AG10803 (cell line): Measurements from ENCODE around the gene RAB5B.

ENCODE experiments used
- DNase-seq: peaks from one replicate; pipeline ENCODE4 v3.0.0; 2010; ENCODE audit warnings: low read depth
- H3K4me3 ChIP-seq: 2 replicates; pipeline ENCODE4 v1.5.1; 2011; ENCODE audit warnings: mild to moderate bottlenecking, low read length, control low read depth
- TF ChIP-seq, protein P1 (sequence below): conservative IDR thresholded peaks from 2 replicates; pipeline ENCODE4 v1.5.1; 2011; ENCODE audit warnings: mild to moderate bottlenecking, low read length, control low read depth, inconsistent platforms

RAB5B gene, protein sequence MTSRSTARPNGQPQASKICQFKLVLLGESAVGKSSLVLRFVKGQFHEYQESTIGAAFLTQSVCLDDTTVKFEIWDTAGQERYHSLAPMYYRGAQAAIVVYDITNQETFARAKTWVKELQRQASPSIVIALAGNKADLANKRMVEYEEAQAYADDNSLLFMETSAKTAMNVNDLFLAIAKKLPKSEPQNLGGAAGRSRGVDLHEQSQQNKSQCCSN

DNA sequence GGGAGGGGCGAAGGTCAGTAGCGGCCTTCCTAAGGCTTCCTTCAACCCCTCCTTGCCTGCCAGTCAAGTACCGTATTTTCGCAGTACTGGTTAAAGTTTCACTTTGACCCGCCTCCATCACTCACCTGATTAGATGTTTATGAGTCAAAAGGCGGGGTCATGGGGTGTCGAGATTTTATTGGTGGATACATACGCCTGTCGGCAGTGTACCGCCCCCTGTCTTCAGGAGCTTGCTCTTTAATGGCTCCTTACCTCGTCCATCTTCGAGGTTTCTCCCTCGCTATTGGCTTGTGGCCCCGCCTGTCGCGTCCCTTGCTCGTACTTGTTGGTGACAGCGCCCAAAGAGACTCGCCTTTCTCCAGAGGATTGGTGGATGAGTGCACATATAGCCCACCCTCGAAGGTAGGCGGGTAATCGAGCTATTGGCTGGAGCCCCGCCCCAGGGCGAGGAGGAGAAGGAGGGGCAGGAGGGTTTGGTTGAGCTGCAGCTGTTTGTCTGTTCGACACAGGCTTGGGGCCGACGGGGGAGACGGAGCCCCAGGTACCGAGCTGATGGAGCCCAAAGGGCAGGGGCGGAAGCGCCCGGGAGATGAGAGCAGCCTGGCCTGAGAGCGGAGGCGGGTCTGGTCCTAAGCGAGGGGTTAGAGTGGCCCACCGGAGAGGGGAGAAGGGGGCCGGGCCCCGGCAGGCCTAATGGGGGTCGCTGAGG is at the start of gene RAB5B:
Gene RAB5B (plus strand): TSS at position 480 of the 709 bp plus-strand sequence. CDS start 12,883 bp downstream, outside the sequence.
- TF ChIP-seq, protein P1, sequence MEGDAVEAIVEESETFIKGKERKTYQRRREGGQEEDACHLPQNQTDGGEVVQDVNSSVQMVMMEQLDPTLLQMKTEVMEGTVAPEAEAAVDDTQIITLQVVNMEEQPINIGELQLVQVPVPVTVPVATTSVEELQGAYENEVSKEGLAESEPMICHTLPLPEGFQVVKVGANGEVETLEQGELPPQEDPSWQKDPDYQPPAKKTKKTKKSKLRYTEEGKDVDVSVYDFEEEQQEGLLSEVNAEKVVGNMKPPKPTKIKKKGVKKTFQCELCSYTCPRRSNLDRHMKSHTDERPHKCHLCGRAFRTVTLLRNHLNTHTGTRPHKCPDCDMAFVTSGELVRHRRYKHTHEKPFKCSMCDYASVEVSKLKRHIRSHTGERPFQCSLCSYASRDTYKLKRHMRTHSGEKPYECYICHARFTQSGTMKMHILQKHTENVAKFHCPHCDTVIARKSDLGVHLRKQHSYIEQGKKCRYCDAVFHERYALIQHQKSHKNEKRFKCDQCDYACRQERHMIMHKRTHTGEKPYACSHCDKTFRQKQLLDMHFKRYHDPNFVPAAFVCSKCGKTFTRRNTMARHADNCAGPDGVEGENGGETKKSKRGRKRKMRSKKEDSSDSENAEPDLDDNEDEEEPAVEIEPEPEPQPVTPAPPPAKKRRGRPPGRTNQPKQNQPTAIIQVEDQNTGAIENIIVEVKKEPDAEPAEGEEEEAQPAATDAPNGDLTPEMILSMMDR = no peak
- peak within 1 kb of the TSS; percentile 96 for H3K4me3 ChIP-seq
- peak; percentile 100 for DNase-seq

DNA sequence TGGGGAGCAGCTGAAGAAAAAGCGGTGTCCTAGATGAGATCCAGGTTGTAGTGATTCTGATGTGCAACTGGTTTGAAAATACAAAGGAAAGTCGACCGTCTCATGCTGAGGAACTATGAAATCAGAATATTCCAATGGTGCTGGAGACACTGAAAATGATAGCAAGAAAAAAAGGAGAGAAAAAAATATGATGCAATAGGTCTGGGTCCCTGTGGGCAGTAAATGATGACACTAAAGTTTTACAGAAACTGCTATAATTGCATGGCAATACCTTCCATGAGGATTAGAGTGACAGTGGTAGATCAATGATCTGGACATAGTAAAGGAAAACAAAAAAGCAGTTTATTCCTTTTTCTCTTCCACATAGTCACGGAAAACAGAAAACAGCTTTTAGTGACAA is 48.5 kb upstream of the RAB5B start:
- H3K4me3 ChIP-seq = no peak overlapping the region
- TF ChIP-seq, protein P1 = no peak
- DNase-seq = no peak

DNA sequence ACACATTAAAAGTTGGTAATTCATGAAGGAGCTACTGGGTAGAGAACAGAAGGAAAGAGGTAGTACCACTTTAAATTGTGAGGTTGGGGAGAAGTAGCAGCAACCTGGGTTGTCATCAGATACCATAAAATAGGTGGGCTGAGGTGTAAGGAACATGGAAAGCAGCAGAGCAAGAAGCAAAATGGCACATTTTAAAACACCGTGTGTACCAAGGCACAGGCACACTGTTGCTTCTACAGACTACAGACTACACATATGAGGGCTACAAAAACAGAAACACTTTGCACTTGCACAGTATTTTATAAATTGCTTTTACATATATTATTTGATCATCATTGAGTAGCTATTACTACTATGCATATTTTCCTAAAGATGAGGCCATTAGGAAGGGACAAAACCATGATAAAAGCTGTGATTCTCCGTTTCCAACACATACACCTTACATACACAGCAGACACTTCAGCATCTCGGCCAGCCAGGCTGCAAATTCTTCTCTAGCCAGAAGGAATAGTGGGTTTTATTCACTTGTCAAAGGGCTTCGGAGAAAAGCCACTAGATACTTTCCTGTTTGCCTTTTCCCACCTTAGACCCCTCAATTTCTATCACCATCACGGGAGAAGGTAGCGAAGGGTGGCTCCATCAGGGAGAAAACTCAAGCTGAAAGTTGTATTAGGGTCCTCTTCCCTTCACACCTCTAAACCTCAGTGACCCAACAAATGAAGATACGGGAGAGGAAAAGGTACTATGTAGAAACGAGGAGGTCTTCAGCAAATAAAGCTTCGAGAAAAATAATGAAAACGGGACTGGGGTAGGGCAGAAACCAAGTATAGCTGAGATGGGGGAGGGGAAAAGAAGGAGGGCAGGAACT is 47.8 kb upstream of the RAB5B start:
- peak overlapping the region; percentile 96 for H3K4me3 ChIP-seq
- TF ChIP-seq, protein P1 = no peak
- no peak for DNase-seq

DNA sequence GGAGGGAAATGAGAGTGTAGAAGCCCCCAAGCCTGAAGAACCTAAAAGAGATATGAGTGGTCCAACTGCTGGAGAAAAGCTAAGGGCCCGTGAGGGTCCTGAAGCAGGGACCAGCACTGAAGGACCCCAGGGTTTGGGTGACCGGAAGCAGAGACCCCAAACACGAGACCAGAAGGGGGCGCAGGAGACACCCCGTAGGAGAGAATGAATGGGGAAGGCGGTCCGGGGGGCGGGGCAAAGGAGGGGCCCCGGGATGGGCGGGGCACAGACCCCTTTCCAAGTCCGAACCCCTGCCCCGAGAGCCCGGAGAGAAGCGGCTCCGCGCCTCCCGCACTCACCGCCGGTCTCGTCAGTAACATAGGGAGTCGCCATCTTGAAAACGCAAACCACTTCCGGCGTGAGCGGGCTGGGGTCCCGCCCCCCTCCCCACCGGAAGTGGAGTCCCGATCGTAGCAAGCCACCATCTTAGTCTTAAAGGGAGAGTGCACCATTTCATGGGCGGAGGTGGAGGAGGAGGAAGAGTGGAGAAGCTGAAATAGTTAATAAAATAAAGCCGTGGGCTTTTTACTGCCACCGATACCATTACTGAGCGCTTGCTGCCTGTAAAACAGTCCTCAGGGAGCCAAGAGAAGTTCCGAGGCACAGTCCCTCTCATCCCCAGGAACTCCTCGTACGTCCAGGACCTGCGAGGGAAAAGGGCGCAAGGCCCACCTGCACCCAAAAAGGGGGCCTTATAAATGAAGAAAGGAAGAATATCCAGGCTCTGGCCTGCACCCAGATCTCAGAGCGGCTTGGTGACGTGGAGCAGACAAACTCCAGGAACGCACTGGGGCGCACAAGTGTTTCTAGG is 46.9 kb upstream of the RAB5B start:
- DNase-seq = peak; percentile 91
- TF ChIP-seq, protein P1 = peak; percentile 71

DNA sequence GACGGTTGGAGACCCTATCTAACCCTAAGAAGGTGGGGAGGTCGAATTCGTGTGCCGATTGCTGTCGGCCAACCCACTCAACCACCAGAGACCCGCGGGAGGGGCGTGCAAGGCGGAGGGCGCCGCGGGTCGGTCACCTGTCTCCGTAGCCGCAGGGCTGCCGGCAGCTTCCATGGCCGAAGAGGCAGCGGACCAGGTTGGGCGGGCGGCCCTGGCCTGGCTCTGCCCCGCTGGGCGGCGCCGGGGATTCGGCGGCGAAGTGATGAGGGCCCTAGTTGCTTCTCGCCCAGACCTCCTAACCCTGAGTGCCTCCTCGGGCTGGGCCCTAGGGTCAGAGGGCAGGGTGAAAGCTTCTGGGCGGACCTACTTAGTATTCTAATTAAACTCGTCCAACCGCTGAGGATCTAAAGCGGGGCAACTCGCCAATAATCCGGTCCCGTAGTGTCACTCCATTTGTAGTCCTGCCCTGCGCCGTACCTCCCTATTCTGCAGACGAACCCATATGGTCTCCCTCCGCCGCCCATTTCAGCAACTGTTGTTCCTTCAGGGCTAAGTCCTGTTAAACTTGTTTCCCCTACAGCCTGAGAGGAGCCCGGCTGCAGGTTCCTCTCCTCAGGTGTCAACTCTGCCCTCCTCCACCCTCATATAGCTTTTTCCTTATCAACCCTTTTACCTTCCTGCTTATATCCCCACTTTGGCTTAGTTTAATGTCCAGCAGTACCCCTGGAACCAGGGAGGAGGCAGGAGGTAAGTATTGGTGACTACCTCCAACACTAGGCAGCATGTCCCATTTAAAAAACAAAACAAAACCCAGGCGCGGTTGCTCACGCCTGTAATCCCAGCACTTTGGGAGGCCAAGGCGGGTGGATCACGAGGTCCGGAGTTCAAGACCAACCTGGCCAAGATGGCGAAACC is 46.0 kb upstream of the RAB5B start, which contains the start of gene PYM1:
Gene PYM1 (minus strand): TSS at position 307 of the 915 bp plus-strand sequence. CDS start 133 bp downstream, at position 174.
- peak within 1 kb of the TSS; percentile 96 for H3K4me3 ChIP-seq
- TF ChIP-seq, protein P1 = no peak
- DNase-seq = peak; percentile 67

More for the DNA sequence above, 46.9 kb upstream of the RAB5B start:
- peak overlapping the region; percentile 96 for H3K4me3 ChIP-seq
